Kidney (tissue), 14 donors: Measurements from ENCODE around the gene MIGA1. TPM values are rescaled to one million over a fixed set of nuclear protein-coding genes. Genes with fewer than 3 reads are reported as not detected.

Source experiments
- DNase-seq, 5 donors: peaks; one replicate each; pipeline ENCODE4 v3.0.0-alpha.2; 2013 to 2020
- FAIRE-seq: peaks from 2 replicates; lab custom pipeline; 2012; peaks lifted over from hg19 to GRCh38; lab: Jason Lieb, UNC
- H3K27ac ChIP-seq, 2 donors: one replicate each; pipeline ENCODE4 v1.7.0; 2013; ENCODE audit warnings: low read depth in 2 of 2, low read length in 2 of 2, inconsistent platforms in 1 of 2
- H3K27me3 ChIP-seq: one replicate; pipeline ENCODE4 v1.7.1; 2013; ENCODE audit warnings: low read length, inconsistent platforms; ENCODE audit not compliant: control insufficient read depth, insufficient read depth
- H3K36me3 ChIP-seq, 3 donors: one replicate each; pipeline versions ENCODE4 v1.7.0 to v1.7.1; 2013; ENCODE audit warnings: low read length in 3 of 3, control low read depth in 1 of 3, inconsistent platforms in 1 of 3; ENCODE audit not compliant: insufficient read depth in 3 of 3, control insufficient read depth in 2 of 3
- H3K4me1 ChIP-seq, 3 donors: one replicate each; pipeline versions ENCODE4 v1.7.0 to v1.7.1; 2013; ENCODE audit warnings: low read length in 3 of 3, inconsistent platforms in 1 of 3, low read depth in 1 of 3; ENCODE audit not compliant: control insufficient read depth in 2 of 3, insufficient read depth in 2 of 3
- H3K4me3 ChIP-seq, 3 donors: one replicate each; pipeline versions ENCODE4 v1.7.0 to v1.8.1; 2013; ENCODE audit warnings: low read length in 3 of 3, control low read depth in 1 of 3, inconsistent platforms in 1 of 3
- H3K9ac ChIP-seq, 3 donors: one replicate each; pipeline versions ENCODE4 v1.7.0 to v1.7.1; 2013; ENCODE audit warnings: low read length in 3 of 3, control low read depth in 1 of 3, inconsistent platforms in 1 of 3
- H3K9me3 ChIP-seq, 3 donors: one replicate each; pipeline versions ENCODE4 v1.7.0 to v1.7.1; 2013; ENCODE audit warnings: low read length in 3 of 3, control low read depth in 1 of 3, inconsistent platforms in 1 of 3; ENCODE audit not compliant: control insufficient read depth in 2 of 3, insufficient read depth in 1 of 3
- CTCF ChIP-seq: IDR thresholded peaks from 3 replicates; pipeline ENCODE4 v1.5.1; 2012; ENCODE audit warnings: mild to moderate bottlenecking, moderate library complexity, borderline replicate concordance; ENCODE audit not compliant: insufficient read depth; ENCODE audit errors: extremely low read depth
- intact Hi-C: fragments of 100-400 bp; cut with DNase I; formaldehyde crosslinking; loops from one replicate; pipeline ENCODE4 v1.11.1; 2022
- polyA plus RNA-seq: library from polyadenylated mRNA; stranded (reverse); fragments of 350-450 nt; fragmentation: Illumina TruSeq; extraction: RNeasy Lipid Tissue Mini Kit (QIAGEN cat#74804); gene quantifications from one replicate; pipeline ENCODE4 v1.2.3, GENCODE V29; 2014; ENCODE audit warnings: low read depth, low replicate concordance; ENCODE audit not compliant: insufficient read depth
- total RNA-seq: library from RNA; stranded (reverse); fragmentation: NEBNext Ultra II Directional; extraction: Animal tissue kit (Norgen Biotek cat#: 25700); gene quantifications from one replicate; pipeline ENCODE4 v1.2.1, GENCODE V29; 2021
- donor health status: control.
- donor health status: control.
- donor health status: control.
- donor health status: control.
- donor health status: control.
- donor health status: DM: yes; HTN: yes; CAD: no.
- donor health status: Normal renal cell carcinoma (clear cell type).

MIGA1 gene
- total and polyA plus RNA-seq, 2 donors from 2014 or later: 5.4 to 25.5 TPM

GRCh38 chr1:77759071-77760028, 20.1 kb upstream of the MIGA1 start, which contains the start of gene USP33:
USP33 (minus strand) TSS chr1:77759852; CDS start chr1:77741697, 18,155 bp downstream.
- Histone ChIP-seq H3K36me3 (no peaks in the 10 kb centered on the region), H3K27ac (peak within 1 kb of the TSS; percentile 89 to 91), H3K4me3 (peak within 1 kb of the TSS; percentile 82 to 96 (median 83)), H3K27me3 (no peaks in the 10 kb centered on the region), H3K4me1 (peaks cover 2 to 17% (median 5%) of the 10 kb centered on the region in 3 donors), H3K9ac (peak within 1 kb of the TSS; percentile 79 to 88 (median 82)), H3K9me3 (no peaks in the 10 kb centered on the region)
- TF ChIP-seq CTCF: no peak
- intact Hi-C loops: no loop called here
- DNase-seq (peak; percentile 93 to 96 (median 95)), FAIRE-seq (no peak)

- Histone ChIP-seq H3K27me3 (no peaks in the 10 kb centered on the region), H3K9me3 (no peaks in the 10 kb centered on the region), H3K4me1 (peaks cover 2 to 9% (median 5%) of the 10 kb centered on the region in 3 donors), H3K36me3 (no peaks in the 10 kb centered on the region), H3K9ac (no peak overlapping the region), H3K4me3 (no peak overlapping the region), H3K27ac (no peak overlapping the region)
- DNase-seq (no peak), FAIRE-seq (no peak)
- intact Hi-C loops: no loop called here
- TF ChIP-seq CTCF: no peak
Observed at GRCh38 chr1:77762072-77762476, 17.4 kb upstream of the MIGA1 start.

GRCh38 chr1:77768006-77768405, 11.4 kb upstream of the MIGA1 start:
- no peak for DNase-seq
- H3K4me1 ChIP-seq: no peaks in the 10 kb centered on the region
- H3K9ac ChIP-seq: no peak overlapping the region

More at GRCh38 chr1:77768006-77768405, 11.4 kb upstream of the MIGA1 start:
- intact Hi-C loops: no loop called here
- Histone ChIP-seq H3K36me3 (no peaks in the 10 kb centered on the region), H3K9me3 (no peaks in the 10 kb centered on the region), H3K4me3 (no peak overlapping the region), H3K27ac (no peak overlapping the region), H3K27me3 (no peaks in the 10 kb centered on the region)
- FAIRE-seq: no peak
- no peak for TF ChIP-seq CTCF
